T-helper 1 cell (primary cell): ENCODE data around the gene ZNF512B.
A peak's percentile ranks its signal among the peaks of the same experiment; 100 is the strongest.
"Not testable (repeated sequence)": the region's sequence is repeated elsewhere in the genome, so short reads cannot be mapped to it uniquely, and the experiment has no call there.

Experiments
- DNase-seq, 5 donors: peaks; one replicate each; pipeline ENCODE4 v3.0.0-alpha.2; 2012 to 2020

ZNF512B gene

DNA sequence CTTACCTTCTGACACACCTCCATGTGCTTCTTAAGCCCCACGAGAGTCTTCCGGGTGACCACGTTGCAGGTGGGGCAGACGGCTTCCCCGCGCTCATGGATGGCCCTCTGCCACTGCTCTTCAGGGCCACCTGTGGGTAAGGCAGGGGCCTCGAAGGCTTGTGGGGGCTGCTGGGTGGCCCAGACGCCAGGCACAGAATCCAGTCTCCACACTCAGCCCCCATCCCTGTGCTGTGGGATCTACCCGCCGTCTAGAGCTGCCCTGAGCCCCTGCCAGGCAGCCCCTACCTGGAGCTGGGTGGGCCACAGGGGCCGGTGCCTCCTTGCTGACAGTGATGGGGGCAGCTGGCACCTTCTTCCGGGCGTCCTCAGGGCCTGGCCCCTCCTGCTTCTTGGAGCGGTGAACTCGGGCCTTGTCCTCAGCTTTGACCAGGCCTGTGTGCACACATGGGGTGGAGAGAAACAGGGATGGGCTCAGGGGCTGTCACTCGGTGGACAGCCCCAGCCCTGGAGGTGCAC is 5.9 kb downstream of the ZNF512B start:
- DNase-seq, result peak in 1 of 5 donors; percentile 1

DNA sequence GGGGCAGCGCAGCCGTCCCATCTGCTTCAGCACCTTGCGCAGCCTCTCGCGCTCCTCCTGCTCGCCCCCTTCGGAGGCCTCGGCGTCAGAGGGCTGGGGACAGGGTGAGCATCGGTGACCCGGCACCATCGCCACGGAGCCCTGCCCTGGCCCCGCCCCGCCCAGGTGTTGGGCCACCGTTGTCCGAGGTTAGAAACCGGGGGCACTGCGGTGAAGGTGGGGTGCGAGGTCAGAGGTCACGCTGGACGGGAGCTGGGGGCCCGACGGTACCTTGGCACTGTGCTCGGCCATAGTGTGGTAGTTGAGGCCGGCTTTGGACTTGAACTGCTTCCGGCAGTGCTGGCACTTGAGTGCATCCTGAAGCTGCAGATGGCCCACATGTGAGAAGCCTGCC is 6.4 kb downstream of the ZNF512B start:
- DNase-seq, result no peak

DNA sequence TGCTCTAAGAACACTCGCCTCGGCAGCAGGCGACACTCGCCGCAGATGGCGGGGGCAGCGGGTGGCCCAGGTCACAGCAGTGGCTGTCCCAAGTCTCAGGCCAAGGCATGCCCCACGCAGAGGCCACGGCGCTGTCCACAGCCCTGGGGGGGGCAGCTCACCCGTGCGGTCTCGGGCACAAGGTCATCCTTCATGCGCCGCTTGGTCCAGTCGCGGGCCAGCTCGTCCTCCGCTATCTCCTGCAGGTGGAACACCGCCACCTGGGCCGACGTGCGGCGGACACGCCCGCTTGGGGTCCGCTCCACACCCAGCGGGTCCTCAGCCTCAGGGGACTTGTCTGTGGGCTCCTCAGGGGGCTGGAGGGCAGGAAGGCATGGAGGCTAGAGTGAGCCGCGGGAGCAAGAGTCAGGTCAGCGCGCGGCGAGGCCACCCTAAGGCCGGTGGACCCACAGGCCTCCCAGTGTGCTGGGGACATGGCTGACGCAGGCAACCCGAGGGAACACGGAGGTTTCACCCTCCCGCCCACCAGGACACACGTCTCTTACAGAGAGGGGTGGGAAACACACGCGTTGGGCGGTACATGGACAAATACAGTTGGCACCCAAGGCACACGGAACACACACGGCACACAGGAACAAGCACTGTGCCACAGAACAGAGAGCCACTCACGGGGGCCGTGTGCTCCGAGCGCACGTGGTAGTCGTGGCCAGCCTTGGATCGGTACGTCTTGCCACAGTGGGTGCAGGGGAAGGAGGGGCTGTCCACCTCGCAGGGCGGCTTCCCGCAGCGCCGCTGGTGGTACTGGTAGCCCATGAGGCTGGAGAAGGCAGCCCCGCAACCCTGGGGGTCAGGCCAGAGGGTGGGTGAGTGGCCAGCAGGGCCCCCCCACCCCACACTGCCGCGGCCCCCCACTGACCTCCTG is 7.0 kb downstream of the ZNF512B start:
- no peak for DNase-seq

DNA sequence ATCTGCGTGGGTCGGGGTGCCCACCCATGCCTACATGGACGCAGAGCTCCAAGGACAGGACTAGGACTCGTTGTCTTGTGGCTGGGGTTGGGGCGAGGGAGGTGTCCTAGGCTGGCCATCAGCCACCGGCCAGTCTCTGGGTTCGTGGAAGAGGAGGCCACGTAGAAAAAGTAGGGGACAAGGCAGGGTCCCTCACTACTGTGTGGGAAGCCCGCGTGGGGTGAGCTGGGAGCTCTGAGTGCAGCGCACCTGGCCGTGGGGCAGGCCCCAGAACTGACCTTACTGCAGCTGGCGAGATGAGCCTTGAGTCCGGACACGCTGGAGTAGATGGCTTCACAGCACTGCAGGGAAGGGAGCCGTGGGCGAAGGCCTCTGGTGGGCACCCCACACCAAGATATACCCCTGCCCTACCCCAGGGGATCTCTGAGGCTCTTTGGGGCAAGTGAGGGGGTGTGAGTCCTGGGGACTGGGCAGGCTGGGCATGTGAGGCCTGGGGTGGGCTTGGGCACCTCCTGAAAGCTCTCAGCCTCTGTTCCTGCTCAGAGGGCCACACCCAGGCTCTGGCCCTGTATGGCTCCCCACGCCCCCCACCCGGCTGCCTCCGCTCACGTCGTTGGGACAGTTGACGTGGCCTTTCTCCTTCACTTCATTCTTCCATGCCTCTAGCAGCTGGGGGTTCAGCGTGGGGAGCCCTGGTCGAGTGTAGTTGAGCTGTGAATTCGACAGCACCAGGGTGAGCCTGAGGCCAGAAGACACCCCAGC is 7.9 kb downstream of the ZNF512B start:
- no peak for DNase-seq

DNA sequence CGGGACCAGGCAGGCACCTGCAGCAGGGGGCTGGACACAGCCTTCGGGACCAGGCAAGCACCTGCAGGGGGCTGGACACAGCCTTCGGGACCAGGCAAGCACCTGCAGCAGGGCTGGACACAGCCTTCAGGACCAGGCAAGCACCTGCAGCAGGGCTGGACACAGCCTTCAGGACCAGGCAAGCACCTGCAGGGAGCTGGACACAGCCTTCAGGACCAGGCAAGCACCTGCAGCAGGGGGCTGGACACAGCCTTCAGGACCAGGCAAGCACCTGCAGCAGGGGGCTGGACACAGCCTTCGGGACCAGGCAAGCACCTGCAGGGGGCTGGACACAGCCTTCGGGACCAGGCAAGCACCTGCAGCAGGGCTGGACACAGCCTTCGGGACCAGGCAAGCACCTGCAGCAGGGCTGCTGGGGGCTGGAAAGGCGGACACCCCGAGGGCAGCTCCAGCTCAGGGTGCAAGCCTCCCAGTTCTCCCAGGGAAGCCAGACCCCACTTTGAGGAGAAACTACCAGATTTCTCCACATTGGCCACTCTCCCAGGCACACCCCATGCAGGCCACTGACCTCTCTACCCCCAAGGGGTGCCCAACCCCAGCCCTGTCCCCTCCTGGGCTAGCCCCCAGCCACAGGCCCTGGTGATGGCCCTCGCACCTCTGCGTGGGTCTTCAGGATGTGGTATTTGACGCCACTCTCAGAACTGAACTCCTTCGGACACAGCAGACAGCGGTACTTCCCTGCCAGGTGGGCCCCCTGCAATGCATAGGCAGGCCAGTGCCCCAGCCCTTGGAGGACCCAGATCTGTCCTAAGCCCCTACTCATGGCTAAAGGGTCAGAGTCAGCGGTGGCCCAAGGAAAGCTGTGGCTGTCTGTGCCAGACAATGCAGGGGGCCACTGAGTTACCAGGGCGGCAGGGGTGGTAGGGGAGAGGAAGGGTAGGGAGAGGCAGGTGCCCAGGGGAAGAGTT is 8.8 kb downstream of the ZNF512B start:
- DNase-seq, result not testable (repeated sequence)

DNA sequence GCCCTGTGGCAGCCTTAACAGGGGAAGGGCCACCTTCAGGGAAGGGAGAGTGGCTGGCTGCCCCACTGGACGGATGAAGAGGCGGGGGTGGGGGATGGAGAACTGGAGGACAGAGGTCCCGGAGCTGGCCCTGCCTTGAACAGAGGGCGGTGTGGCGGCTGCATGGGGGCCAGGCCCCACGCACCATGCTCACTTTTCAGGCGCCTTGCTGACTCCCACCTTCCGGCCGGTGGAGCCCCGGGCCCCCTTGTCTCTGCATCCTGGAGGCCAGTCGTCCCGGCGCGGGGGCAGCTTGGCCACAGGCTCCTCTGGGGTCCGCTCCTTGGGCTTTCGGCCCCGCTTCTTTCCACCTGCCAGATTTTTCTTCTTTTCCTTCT is 10.0 kb downstream of the ZNF512B start:
- DNase-seq, result no peak

DNA sequence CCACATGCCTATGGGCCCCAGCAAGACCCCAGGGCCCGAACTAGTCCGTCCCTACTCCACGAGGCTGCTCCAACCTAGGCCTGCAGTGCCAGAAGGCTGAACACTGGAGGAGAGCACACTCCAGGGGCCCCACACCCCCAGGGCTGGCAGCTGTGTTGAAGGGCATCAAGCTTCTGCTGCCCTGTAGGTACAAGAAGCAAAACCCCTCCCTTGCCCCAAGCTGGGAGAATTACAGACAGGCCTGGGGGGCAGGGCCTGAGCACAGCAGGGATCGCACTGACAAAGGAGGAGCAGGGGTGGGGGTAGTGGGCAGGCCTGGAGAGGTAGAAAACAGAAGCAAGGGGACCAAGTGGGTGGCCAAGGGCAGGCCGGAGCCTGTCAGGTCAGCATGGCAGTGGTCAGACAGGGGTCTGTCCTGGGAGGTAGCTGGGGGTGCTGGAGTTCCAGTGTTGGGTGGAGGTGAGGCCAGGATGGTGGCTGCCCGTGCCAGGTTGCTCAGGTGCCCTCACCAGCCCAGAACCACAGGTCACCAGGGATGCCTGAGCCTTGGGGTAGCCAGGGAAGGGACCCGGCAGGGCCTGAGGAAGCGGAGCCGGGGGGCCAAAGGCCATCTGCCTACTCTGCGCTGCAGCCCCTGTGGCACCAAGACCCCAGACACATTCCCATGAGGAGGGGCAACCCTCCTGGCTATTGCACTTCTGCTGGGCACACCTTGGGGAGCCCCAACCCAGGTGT is 10.6 kb downstream of the ZNF512B start:
- DNase-seq, result no peak

DNA sequence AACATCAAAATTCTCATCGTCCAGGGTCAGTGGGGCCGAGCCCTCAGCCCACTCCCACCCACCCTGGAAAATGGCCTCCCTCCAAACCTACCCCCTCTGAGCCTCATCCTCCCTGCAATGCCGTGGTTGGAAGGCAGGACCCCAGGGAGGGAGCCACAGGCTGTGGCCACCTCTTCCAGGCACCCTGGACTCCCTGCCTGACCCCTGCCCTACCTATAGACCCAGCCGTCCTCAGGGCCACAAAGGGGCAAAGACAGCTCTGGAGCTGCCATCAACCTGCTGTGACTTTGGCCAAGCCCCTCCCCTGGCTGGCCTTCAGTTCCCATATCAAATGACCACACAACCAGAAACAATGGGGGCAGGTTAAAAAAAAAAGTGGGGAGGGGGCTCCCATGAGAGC is 11.3 kb downstream of the ZNF512B start:
- no peak for DNase-seq

DNA sequence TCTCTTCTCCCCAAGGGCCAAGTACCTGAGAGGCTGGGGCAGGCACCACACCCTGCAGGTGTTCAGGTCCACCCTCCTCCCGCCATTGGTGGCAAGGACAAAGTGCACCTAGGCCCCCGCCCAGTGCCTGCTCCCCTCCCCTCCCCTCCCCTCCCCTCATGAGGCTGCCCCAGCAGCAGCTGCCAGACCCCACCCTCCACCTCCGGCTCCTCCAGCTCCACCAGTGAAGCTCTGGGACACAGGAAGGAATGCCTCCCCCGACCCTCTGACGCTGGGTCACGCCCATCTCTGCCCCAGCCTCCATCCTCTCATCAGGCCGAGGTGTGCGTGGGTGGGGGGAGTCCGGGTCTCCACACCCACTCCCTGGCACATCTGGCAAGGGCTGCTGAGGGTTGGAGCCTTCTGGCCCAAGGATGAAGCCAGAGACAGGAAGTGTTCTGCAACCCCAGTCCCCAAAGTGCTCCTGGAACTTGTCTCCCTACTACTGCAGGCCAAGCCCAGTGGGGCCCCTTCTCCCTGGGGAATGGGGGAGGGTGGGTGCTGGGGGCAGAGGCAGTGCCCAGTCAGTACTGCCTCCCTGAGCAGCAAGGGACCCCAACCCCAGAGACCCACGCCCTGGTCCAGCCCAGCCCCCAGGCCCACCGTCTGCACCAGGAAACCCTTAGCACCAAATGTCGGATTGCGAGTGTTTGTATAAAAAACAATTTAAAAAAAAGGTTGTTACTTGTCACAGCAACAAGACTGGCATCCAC is 11.9 kb downstream of the ZNF512B start:
- DNase-seq, result no peak

DNA sequence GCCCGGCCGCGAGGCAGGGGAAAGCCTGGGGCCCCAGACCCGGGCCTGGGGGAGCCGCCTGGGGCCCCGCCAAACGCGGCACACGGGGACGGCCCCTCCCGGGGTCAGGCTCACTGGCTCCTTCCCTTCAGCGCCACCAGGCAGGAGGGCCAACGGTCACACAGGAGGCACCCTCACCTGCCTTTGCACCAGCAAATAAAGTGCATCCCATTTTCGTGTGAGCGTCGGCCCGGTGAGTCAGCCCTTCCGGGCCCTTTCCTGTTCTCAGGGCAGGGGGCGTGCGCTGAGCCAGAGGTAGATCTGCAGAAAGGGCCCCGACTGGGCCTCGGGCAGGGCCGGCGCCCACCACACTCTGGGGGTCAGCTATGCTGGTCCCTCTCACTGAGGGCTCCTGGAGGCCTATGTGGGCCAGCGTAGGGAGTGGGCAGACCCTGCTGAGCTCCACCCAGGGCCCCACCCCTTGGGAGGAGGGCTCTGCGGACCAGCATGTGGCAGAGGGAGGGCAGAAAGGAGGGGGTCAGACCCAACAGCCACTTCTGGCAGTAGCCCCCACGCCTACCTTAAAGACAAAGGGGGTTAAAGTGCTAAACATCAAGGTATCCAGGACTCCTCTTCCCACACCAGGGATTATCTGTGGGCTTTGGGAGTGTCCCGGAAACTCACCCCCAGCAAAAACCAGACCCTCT is 12.6 kb downstream of the ZNF512B start:
- DNase-seq, result peak in 4 of 5 donors; percentile 32 to 69 (median 53)

DNA sequence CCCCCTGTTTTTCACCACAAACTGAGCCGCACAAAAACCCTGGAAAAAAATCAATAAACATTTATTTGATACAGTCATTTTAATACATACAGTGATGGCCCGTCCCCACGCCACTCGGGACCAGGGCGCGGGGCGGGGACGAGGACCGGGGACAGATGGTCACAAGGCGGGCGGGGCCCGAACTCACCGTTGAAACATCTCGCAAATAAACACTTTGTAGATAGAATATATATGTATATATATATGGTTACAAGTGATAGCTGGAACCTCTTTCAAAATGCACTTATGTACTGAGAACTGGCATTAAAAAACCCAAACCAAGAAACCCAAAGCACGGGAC is 13.1 kb downstream of the ZNF512B start:
- no peak for DNase-seq

DNA sequence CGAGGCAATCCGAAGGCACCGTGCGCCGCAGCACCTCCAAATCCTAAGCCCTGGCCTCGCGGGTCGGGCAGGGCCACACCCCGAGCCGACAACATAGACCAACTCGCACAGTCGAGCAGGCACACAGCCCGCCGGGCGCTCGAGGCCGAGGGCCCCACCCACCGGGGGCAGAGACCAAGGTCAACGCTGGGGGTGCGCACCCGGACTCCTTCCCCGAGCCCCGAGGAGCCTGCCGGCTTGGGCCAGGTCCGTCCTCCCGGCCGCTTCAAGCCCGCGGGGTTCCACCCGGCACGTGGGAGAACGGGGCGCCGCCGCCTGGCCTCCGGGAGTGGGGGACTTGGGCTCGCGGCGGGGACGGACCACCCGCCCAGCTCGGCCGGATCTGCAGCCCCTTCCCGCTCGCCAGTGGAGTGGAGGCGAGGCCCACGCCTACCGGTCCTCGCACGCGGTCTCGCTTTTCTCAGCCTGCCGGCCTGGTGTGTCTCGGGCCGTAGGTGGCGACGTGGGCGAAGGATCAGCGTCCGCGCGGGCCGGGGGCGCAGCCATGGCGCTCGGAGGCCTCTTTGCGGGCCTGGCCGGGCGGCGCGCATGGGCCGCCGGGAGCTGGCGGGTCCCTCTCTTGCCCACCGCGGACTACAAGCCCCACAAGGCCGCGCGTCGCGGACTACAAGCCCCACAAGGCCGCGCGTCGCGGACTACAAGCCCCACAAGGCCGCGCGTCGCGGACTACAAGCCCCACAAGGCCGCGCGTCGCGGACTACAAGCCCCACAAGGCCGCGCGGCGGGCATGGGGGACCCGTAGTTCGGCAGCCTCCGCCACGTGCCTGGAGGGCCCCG is 13.7 kb downstream of the ZNF512B start, which contains the start of gene UCKL1:
Gene UCKL1 (minus strand): TSS at position 590 of the 837 bp plus-strand sequence. CDS start 44 bp downstream, at position 546.
- peak; percentile 81 to 91 (median 86) for DNase-seq

DNA sequence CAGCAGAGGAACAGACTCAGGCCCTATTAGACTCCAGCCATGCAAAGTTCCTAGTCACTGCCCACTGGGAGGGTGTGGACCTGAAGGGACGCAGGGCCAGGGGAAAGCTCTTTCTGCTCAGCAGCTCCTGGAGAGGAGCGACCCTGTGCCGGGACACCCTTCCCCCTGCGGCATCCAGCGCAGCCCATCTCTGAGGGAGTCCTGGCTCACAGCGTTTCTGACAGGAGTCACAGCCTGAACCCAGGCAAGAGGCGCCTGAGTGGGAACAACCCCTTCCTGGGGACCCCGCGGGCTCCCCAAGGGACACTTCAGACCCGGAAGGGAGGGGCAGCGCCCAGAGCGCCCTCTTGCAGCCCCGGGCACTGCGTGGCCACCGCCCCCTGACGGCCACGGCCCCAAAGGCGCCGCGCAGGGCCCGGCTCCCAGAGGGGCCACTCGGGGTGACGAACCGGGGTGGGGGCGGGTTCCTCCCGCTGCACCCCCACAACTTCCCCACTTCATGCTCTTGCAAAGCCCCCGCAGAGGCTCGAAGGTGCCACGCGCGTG is 14.4 kb downstream of the ZNF512B start:
- peak in 1 of 5 donors; percentile 39 for DNase-seq

DNA sequence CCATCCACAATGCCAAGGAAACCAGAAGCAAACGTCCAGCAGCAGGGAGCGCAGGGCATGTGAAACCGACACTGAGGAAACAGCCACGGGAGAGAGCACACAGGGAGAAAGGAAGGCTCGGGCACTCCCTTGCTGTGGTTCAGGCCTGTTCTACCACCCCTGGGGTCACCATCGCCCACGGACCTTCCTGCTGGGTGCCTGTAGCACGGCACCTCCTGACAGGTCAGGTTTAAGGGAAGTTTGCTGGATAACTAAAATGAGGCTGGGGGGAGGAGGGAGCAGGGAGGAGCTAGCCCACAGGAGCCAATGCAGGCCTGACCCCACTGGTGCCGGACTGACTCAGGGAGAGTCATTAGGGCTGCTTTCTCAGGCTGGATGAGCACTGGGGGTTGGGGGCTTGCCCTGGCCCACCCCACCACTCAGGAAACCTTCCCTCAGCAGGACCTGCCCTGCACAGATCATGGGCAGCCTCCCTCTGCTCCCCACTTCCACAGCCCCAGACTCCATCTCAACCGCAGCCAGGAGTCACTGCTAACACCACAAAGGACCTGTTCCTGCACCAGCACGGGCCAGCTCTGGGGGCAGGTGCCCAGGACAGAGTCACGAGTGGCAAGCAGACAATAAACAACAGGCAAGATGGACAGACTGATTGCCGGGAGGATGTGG is 15.8 kb downstream of the ZNF512B start:
- DNase-seq, result no peak

DNA sequence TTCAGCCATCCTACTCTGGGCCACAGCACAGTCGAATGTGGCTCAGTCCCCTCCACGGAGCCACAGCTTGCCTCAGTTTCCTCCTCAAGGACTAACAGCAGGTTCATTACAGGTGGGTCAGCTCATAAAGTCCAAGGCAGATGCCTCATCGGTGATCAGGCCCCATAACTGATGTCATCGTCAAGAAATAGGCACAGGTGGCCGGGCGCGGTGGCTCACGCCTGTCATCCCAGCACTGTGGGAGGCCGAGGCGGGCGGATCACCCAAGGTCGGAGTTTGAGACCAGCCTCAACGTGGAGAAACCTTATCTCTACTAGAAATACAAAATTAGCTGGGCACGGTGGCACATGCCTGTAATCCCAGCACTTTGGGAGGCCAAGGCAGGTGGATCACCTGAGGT is 17.0 kb downstream of the ZNF512B start:
- no peak for DNase-seq

DNA sequence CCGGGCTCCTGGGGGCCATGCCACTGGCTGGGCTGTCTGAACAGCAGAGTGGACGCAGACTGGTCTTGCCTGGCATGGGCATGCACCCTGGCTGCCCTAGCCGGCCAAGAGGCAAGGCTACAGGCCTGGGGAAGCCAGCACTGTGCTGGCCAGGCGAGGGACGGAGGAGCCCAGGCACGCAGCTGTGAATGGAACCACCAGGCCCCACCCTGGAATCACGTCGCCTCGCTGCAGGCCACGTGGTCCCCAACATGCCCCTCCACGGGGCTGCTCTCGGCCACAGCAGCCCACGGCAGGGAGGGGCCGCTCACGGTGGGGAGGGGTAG is 17.6 kb downstream of the ZNF512B start:
- DNase-seq, result no peak

DNA sequence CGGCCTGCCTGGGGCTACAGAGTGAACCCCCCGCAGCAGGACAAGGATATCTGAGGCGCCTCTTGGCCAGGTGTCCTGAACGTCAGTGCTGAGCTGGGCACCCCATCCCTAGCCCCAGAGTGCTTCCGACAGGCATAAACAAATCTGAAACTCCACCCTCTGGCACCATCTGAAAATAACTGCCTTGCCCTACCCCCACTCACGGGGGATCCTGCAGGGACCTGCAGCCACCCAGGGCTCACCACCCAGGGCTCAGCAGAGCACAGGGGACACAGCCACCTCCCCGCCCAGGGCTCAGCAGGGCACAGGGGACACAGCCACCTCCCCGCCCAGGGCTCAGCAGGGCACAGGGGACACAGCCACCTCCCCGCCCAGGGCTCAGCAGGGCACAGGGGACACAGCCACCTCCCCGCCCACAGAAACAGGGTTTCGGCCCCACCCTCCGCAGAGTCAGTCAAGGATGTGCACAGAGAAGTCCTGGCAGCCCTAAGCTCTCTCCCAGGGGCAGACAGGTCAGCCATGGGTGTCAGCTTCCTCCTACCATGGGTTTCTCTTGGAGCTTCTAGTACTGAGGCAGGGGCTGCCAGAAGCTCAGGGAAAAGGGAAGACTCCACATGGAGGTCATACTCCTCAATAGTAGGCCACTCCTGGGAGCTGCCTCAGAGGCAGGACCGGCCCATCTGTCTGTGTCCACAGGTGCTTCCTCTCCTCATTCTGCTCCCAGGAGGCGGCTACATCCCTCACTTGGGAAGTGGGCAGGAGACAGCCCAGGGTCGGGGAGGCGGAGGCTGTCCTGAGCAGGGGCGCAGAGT is 18.1 kb downstream of the ZNF512B start:
- no peak for DNase-seq
